Measurements from ENCODE around the gene BMP4.

GRCh38 chr14:53953828-53954550, 2.6 kb downstream of the BMP4 start:
- TF ChIP-seq CTCF (IDR thresholded peaks at IDR 0.05) (no peak), POLR2A (IDR thresholded peaks at IDR 0.05) (no peak), POLR2AphosphoS5 (IDR thresholded peaks at IDR 0.05) (no peak)

Data from suprapubic skin (tissue), 4 donors.